Erythroblast (primary cell): Measurements from ENCODE around the gene CD84.

Experiments used
- GATA1 ChIP-seq: IDR thresholded peaks from 2 replicates; pipeline ENCODE4 v1.6.1; 2011; ENCODE audit warnings: low read depth, mild to moderate bottlenecking, control low read depth, low read length, moderate library complexity
- POLR2A ChIP-seq: IDR thresholded peaks from 2 replicates; pipeline ENCODE4 v1.6.1; 2011; ENCODE audit warnings: mild to moderate bottlenecking, low read length

DNA sequence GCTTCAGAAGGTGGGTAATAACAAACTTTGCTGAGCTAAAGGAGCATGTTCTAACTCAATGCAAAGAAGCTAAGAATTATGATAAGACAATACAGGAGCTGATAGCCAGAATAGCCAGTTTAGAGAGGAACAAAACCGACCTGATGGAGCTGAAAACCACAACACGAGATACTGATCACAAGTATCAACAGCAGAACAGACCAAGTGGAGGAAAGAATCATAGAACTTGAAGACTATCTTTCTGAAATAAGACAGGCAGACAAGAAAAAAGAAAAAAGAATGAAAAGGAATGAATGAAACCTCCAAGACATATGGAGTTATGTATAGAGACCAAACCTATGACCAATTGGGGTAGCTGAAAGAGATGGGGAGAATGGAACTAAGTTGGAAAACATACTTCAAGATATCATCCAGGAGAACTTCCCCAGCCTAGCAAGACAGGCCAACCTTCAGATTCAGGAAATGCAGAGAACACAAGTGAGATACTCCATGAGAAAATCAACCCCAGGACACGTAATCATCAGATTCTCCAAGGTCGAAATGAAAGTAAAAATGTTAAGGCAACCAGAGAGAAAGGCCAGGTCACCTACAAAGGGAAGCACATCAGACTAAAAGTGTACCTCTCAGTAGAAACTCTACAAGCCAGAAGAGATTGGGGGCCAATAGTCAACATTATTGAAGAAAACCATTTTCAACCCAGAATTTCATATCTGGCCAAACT lies 20.5 kb downstream of the CD84 start:
- no peak for TF ChIP-seq POLR2A
- no peak for TF ChIP-seq GATA1
